DOHH2 (cell line): Measurements from ENCODE around the gene EIF3B.

Experiments used
- CTCF ChIP-seq: fragments of 200-600 bp; sonication (generic); IDR thresholded peaks from one replicate; pipeline ENCODE4 v1.5.1; 2014; ENCODE audit warnings: antibody characterized with exemption, mild to moderate bottlenecking, low read depth, low read length; ENCODE audit not compliant: poor library complexity, severe bottlenecking
- EZH2phosphoT487 ChIP-seq: fragments of 200-600 bp; sonication (generic); IDR thresholded peaks from 2 replicates; pipeline ENCODE4 v1.6.1; 2017; ENCODE audit warnings: borderline replicate concordance, mild to moderate bottlenecking, antibody characterized with exemption, low read length, moderate library complexity, mixed read lengths

- no peak for TF ChIP-seq CTCF
- no peak for TF ChIP-seq EZH2phosphoT487
Measured at GRCh38 chr7:2379821-2380450, 25.3 kb downstream of the EIF3B start.
